A673 (cell line): ENCODE results near the gene SCUBE2.
"Not testable (repeated sequence)": the region's sequence is repeated elsewhere in the genome, so short reads cannot be mapped to it uniquely, and the experiment has no call there.

Source experiments
- EZH2 ChIP-seq: fragments of 200-600 bp; sonication (generic); IDR thresholded peaks from 2 replicates; pipeline ENCODE4 v1.6.1; 2017; ENCODE audit warnings: borderline replicate concordance, low read depth, mild to moderate bottlenecking, mixed read lengths, antibody characterized with exemption, low read length; ENCODE audit not compliant: poor library complexity, severe bottlenecking
- TF ChIP-seq, protein P1 (sequence below): fragments of 300-800, 200-600 bp; sonication (generic); conservative IDR thresholded peaks from 2 replicates; pipeline ENCODE4 v1.5.1; 2017; ENCODE audit warnings: low read depth, mild to moderate bottlenecking, antibody characterized with exemption, low read length, moderate library complexity, mixed read lengths

DNA sequence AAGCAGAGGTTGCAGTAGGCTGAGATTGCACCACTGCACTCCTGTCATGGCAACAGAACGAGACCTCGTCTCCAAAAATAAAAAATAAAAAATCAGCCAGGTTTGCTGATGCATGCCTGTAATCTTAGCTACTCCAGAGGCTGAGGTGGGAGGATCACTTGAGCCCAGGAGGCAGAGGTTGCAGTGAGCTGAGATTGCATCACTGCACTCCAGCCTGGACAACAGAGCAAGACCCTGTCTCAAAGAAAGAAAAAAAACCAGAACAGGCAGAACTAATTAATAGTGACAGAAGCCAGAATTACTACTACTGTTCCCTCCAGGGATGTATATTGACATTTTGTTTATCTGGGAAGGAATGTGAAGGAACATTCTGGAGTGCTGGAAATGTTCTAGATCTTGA is 7.1 kb upstream of the SCUBE2 start:
- TF ChIP-seq, protein P1, sequence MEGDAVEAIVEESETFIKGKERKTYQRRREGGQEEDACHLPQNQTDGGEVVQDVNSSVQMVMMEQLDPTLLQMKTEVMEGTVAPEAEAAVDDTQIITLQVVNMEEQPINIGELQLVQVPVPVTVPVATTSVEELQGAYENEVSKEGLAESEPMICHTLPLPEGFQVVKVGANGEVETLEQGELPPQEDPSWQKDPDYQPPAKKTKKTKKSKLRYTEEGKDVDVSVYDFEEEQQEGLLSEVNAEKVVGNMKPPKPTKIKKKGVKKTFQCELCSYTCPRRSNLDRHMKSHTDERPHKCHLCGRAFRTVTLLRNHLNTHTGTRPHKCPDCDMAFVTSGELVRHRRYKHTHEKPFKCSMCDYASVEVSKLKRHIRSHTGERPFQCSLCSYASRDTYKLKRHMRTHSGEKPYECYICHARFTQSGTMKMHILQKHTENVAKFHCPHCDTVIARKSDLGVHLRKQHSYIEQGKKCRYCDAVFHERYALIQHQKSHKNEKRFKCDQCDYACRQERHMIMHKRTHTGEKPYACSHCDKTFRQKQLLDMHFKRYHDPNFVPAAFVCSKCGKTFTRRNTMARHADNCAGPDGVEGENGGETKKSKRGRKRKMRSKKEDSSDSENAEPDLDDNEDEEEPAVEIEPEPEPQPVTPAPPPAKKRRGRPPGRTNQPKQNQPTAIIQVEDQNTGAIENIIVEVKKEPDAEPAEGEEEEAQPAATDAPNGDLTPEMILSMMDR = not testable (repeated sequence)
- not testable (repeated sequence) for TF ChIP-seq EZH2
